Natural killer cell (primary cell): ENCODE results near the gene SLC35A4. TPM values are rescaled to one million over a fixed set of nuclear protein-coding genes. Genes with fewer than 3 reads are reported as not detected.

Experiments used
- ATAC-seq, 3 donors: fragments of 150-1000 bp in 2 of 3; fragments of 200-7000 bp in 1 of 3; cut with Tn5 transposase; 1 replicate in 1 of 3; 2 replicates in 2 of 3; pipeline ENCODE4 v1.10.0; 2021; ENCODE audit warnings: mild to moderate bottlenecking in 2 of 3, moderate library complexity in 2 of 3
- DNase-seq, 2 donors: peaks; one replicate each; pipeline versions ENCODE4 v3.0.0 to v3.0.0-alpha.2; 2013 to 2021; ENCODE audit warnings: mixed read lengths in 1 of 2
- H3K27ac ChIP-seq: one replicate; pipeline ENCODE4 v1.5.1; 2013; ENCODE audit warnings: mild to moderate bottlenecking, low read length
- H3K27me3 ChIP-seq: one replicate; pipeline ENCODE4 v1.6.1; 2013; ENCODE audit warnings: low read length; ENCODE audit not compliant: control insufficient read depth, insufficient read depth
- H3K36me3 ChIP-seq: one replicate; pipeline ENCODE4 v1.6.1; 2013; ENCODE audit warnings: low read length; ENCODE audit not compliant: control insufficient read depth, insufficient read depth
- H3K4me1 ChIP-seq: one replicate; pipeline ENCODE4 v1.6.1; 2013; ENCODE audit warnings: low read length; ENCODE audit not compliant: control insufficient read depth, insufficient read depth
- H3K4me3 ChIP-seq: one replicate; pipeline ENCODE4 v1.5.1; 2013; ENCODE audit warnings: low read length
- H3K9me3 ChIP-seq: one replicate; pipeline ENCODE4 v1.6.1; 2013; ENCODE audit warnings: low read length; ENCODE audit not compliant: control insufficient read depth, insufficient read depth
- H3K27ac Mint-ChIP-seq, 2 donors: one replicate each; pipeline ENCODE4 v1.8.0; 2022; ENCODE audit warnings: mild to moderate bottlenecking in 2 of 2, mixed read lengths in 2 of 2, moderate library complexity in 1 of 2
- H3K27me3 Mint-ChIP-seq, 2 donors: one replicate each; pipeline ENCODE4 v1.8.0; 2022; ENCODE audit warnings: low read depth in 2 of 2, mixed read lengths in 2 of 2
- H3K36me3 Mint-ChIP-seq: one replicate; pipeline ENCODE4 v1.8.0; 2022; ENCODE audit warnings: mixed read lengths
- H3K4me1 Mint-ChIP-seq, 2 donors: one replicate each; pipeline ENCODE4 v1.8.0; 2022; ENCODE audit warnings: mixed read lengths in 2 of 2
- H3K4me3 Mint-ChIP-seq: one replicate; pipeline ENCODE4 v1.8.0; 2022; ENCODE audit warnings: mild to moderate bottlenecking, moderate library complexity, mixed read lengths
- H3K9me3 Mint-ChIP-seq, 2 donors: one replicate each; pipeline ENCODE4 v1.8.0; 2022; ENCODE audit warnings: mixed read lengths in 2 of 2
- CTCF ChIP-seq: fragments of 200-600 bp; IDR thresholded peaks from one replicate; pipeline ENCODE4 v1.8.0; 2022; ENCODE audit warnings: antibody characterized with exemption
- WGBS: methylation state at CpG from one replicate; pipeline ENCODE4 v1.1.7; 2013; ENCODE audit warnings: missing lambda C conversion rate; ENCODE audit not compliant: insufficient coverage; 5-methylcytosine and 5-hydroxymethylcytosine counted together
- intact Hi-C: fragments of 100-400 bp; cut with micrococcal nuclease; formaldehyde crosslinking; loops from one replicate; pipeline ENCODE4 v1.14.2; 2022
- total RNA-seq, 4 donors: library from RNA; stranded (reverse); fragments of 120-200 nt in 1 of 4; gene quantifications; one replicate each; pipeline versions ENCODE4 v1.2.3 to v1.2.4, GENCODE V29; 2013 to 2022

SLC35A4 gene
- total RNA-seq, 3 donors from 2014 or later (not counting 1 experiment from before 2014, with no cell fraction given) = 63.1 to 76.1 (median 72.3) TPM

- no peak overlapping the region for H3K27ac ChIP-seq
- peaks cover 47 to 50% of the 10 kb centered on the region in 2 donors for H3K4me1 Mint-ChIP-seq
- intact Hi-C loops = no loop called here
- no peaks in the 10 kb centered on the region for H3K27me3 Mint-ChIP-seq
- peak overlapping the region; percentile 96 for H3K27ac Mint-ChIP-seq
- no peak for TF ChIP-seq CTCF
- no peak overlapping the region for H3K4me3 Mint-ChIP-seq
- no peaks in the 10 kb centered on the region for H3K36me3 Mint-ChIP-seq
- H3K4me1 ChIP-seq = peaks cover 27% of the 10 kb centered on the region
- DNase-seq = no peak
- 93% methylated on average over 9 of the region's 9 CpGs for WGBS
- ATAC-seq = no peak
- no peaks in the 10 kb centered on the region for H3K36me3 ChIP-seq
- H3K9me3 Mint-ChIP-seq = no peaks in the 10 kb centered on the region
- no peaks in the 10 kb centered on the region for H3K27me3 ChIP-seq
- H3K9me3 ChIP-seq = no peaks in the 10 kb centered on the region
- H3K4me3 ChIP-seq = no peak overlapping the region
Measured at GRCh38 chr5:140558542-140558941, 6.1 kb upstream of the SLC35A4 start.

GRCh38 chr5:140560227-140560626, 4.4 kb upstream of the SLC35A4 start:
- no peak for ATAC-seq
- Histone ChIP-seq H3K27me3 (no peaks in the 10 kb centered on the region), H3K27ac (no peak overlapping the region), H3K9me3 (no peaks in the 10 kb centered on the region), H3K36me3 (no peaks in the 10 kb centered on the region), H3K4me3 (no peak overlapping the region), H3K4me1 (peaks cover 37% of the 10 kb centered on the region)
- 97% methylated on average over 10 of the region's 10 CpGs for WGBS
- intact Hi-C loops = no loop called here
- TF ChIP-seq CTCF = no peak
- H3K27me3 Mint-ChIP-seq = no peaks in the 10 kb centered on the region
- H3K4me3 Mint-ChIP-seq = no peak overlapping the region
- H3K36me3 Mint-ChIP-seq = no peaks in the 10 kb centered on the region
- peak overlapping the region in 1 of 2 donors; percentile 33 for H3K27ac Mint-ChIP-seq
- peaks cover 47 to 50% of the 10 kb centered on the region in 2 donors for H3K4me1 Mint-ChIP-seq
- DNase-seq = peak in 1 of 2 donors; percentile 2
- H3K9me3 Mint-ChIP-seq = no peaks in the 10 kb centered on the region

- no peak for TF ChIP-seq CTCF
- H3K27me3 Mint-ChIP-seq = no peaks in the 10 kb centered on the region
- DNase-seq = peak in 1 of 2 donors; percentile 2
- ATAC-seq = no peak
- H3K27ac ChIP-seq = no peak overlapping the region
- 98% methylated on average over 8 of the region's 10 CpGs for WGBS
- H3K27ac Mint-ChIP-seq = peak overlapping the region; percentile 94 to 96
- H3K4me1 Mint-ChIP-seq = peaks cover 37 to 48% of the 10 kb centered on the region in 2 donors
- H3K36me3 Mint-ChIP-seq = no peaks in the 10 kb centered on the region
- H3K9me3 ChIP-seq = no peaks in the 10 kb centered on the region
- intact Hi-C loops = no loop called here
- H3K27me3 ChIP-seq = no peaks in the 10 kb centered on the region
- peaks cover 28% of the 10 kb centered on the region for H3K4me1 ChIP-seq
- H3K36me3 ChIP-seq = peaks cover 3% of the 10 kb centered on the region
- no peaks in the 10 kb centered on the region for H3K9me3 Mint-ChIP-seq
- no peak overlapping the region for H3K4me3 Mint-ChIP-seq
- H3K4me3 ChIP-seq = no peak overlapping the region
Measured at GRCh38 chr5:140561753-140562523, 2.7 kb upstream of the SLC35A4 start.
